ENCODE measurements around the gene RPGRIP1. TPM values are rescaled to one million over a fixed set of nuclear protein-coding genes. Genes with fewer than 3 reads are reported as not detected.
"Not testable (repeated sequence)": the region's sequence is repeated elsewhere in the genome, so short reads cannot be mapped to it uniquely, and the experiment has no call there.

RPGRIP1 gene
- total RNA-seq, 2 experiments from 2014 or later, result 0.07 TPM; not detected in 1

DNA sequence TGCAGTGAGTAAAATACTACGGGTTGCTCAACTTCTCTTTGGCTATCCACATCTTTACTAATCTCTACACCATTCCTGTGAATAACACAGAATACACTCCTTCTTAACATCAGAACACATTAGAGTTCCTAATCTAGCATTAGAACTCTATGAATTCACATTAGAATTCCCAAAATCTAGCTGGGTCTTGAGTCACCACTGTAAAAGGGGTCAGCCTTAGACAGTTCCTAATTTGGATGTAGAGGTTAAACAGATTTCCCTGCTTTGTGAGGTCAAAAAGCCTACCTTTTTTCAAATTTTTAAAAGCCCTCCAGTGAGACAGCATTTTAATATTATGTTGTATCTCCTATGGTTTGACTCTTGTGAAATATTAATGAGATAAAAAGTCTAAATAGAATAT is 18.1 kb upstream of the RPGRIP1 start:
- Mint-ChIP-seq H3K4me3 (peak overlapping the region; percentile 100), H3K9me3 (no peaks in the 10 kb centered on the region), H3K27me3 (no peaks in the 10 kb centered on the region), H3K36me3 (peaks cover 86% of the 10 kb centered on the region), H3K4me1 (ENCODE audit: low read depth) (peaks cover 83% of the 10 kb centered on the region), H3K27ac (peak overlapping the region; percentile 43)
- intact Hi-C loops (cut with micrococcal nuclease), result loop anchor here (10.0 kb wide), 1 partner anchor 733 kb away; no protein-coding TSS in a partner anchor
- CTCF ChIA-PET, result no interaction called here
- POLR2A ChIA-PET, result interaction anchor here (0.8 to 1.6 kb wide), 2 partner anchors 11 to 1304 kb away, joined by 3 to 5 read pairs; no protein-coding TSS in a partner anchor
- no peak for DNase-seq

DNA sequence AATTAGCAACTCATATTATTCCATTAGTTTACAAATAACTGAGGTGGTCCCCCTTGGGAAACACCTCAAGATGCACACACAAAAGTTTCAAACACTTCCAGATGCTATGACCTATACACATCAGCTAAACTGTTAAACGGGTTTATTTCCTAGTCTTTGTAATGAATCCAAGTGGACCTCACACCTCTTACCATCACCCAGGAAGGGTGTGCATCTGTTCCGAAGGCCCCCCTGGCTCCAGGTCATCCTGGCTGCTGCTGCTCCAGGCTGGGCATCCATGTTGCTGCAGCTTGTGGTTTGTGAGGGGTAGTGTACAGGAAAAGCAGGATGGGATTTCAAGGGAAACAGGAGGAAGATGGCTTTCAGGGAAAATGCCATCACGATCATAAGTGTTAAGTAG is 17.5 kb upstream of the RPGRIP1 start:
- H3K27ac Mint-ChIP-seq, result peak overlapping the region; percentile 100
- H3K4me3 Mint-ChIP-seq, result peak overlapping the region; percentile 100
- no peak for DNase-seq
- H3K9me3 Mint-ChIP-seq, result no peaks in the 10 kb centered on the region
- H3K27me3 Mint-ChIP-seq, result no peaks in the 10 kb centered on the region
- intact Hi-C loops (cut with micrococcal nuclease), result loop anchor here (10.0 kb wide), 1 partner anchor 732 kb away; no protein-coding TSS in a partner anchor
- ChIA-PET CTCF (no interaction called here), POLR2A (interaction anchor here (1.6 kb wide), 1 partner anchor 12 kb away, joined by 5 read pairs; no protein-coding TSS in a partner anchor)
- H3K36me3 Mint-ChIP-seq, result peaks cover 85% of the 10 kb centered on the region
- peaks cover 80% of the 10 kb centered on the region for H3K4me1 Mint-ChIP-seq (ENCODE audit: low read depth)

- Mint-ChIP-seq H3K27me3 (no peaks in the 10 kb centered on the region), H3K4me3 (peak overlapping the region; percentile 100), H3K4me1 (ENCODE audit: low read depth) (peaks cover 70% of the 10 kb centered on the region), H3K27ac (peak overlapping the region; percentile 100), H3K36me3 (peaks cover 88% of the 10 kb centered on the region), H3K9me3 (no peaks in the 10 kb centered on the region)
- intact Hi-C loops (cut with micrococcal nuclease), result loop anchor here (1.0 to 10.0 kb wide), 6 partner anchors 8 to 731 kb away; partner anchors contain the start of gene CHD8
- POLR2A ChIA-PET, result interaction anchor here (0.8 to 3.0 kb wide), 5 partner anchors 9 to 214 kb away, joined by 3 to 12 read pairs (median 5); partner anchors contain the start of genes RAB2B and TOX4
- CTCF ChIA-PET, result interaction anchor here (1.6 kb wide), 1 partner anchor 32 kb away, joined by 4 read pairs; no protein-coding TSS in a partner anchor
- no peak for DNase-seq
Measured at GRCh38 chr14:21263284-21264024, 16.4 kb upstream of the RPGRIP1 start.

DNA sequence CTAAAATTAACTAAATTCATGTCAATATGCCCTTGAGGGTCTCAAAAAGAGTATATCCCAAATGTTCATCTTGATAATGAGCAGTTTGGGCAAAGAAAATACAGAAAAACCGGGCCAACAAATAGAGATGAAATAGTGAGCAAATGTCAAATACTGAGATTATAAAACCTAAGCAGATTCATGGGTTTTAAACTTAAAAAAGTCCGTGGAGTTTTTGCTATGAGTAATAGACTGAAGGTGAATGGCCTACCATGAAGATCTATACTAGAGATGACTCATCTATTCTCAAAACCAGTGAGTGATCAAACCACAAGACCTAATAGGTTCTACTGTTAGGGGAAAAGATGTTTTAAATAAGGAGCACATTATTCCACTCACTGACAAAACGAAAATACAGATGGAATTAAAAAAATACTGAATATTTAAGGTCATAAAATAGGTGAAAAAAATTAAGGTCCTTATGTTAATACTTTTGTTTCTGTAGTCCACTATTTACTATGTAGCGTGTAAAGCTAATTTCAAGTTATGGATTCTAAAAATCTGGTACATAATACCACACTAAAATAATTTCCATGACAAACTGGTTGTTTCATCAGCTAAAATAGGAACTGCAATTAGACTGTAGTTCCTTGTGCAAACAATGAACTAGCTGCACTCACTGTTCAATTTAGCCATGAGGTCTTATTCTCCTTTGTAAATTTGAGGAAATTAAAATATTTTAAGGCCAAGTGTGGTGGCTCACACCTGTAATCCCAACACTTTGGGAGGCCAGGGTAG is 15.7 kb upstream of the RPGRIP1 start:
- peaks cover 63% of the 10 kb centered on the region for H3K4me1 Mint-ChIP-seq (ENCODE audit: low read depth)
- intact Hi-C loops (cut with micrococcal nuclease), result loop anchor here (1.0 to 10.0 kb wide), 6 partner anchors 9 to 731 kb away; partner anchors contain the start of gene CHD8
- no peaks in the 10 kb centered on the region for H3K9me3 Mint-ChIP-seq
- H3K36me3 Mint-ChIP-seq, result peaks cover 88% of the 10 kb centered on the region
- peak overlapping the region; percentile 100 for H3K4me3 Mint-ChIP-seq
- DNase-seq, result no peak
- peak overlapping the region; percentile 100 for H3K27ac Mint-ChIP-seq
- ChIA-PET CTCF (interaction anchor here (0.7 to 1.6 kb wide), 2 partner anchors 33 to 52 kb away, joined by 3 to 4 read pairs; no protein-coding TSS in a partner anchor), POLR2A (interaction anchor here (0.8 to 5.1 kb wide), 12 partner anchors 8 to 1267 kb away, joined by 3 to 57 read pairs (median 7); partner anchors contain the start of genes METTL3, RAB2B, SUPT16H and TOX4)
- no peaks in the 10 kb centered on the region for H3K27me3 Mint-ChIP-seq

DNA sequence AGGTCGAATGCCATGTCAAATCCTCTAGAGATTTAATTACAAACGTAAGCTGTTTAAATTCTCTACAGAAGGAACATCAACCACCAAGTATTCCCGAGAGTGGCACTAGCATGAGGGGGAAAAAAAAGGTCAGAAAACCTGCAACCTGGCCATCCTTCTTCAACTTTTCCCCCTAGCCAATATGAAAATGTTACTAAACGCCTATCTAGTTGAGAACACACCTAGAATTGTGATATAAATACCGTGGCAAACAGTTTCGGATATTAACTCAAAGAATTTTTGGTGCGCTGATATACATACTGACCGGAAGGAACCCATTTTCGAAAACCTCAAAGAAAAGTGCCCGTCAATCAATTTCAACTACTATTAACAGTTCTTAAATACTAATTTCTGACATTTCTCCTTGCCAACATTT is 12.4 kb upstream of the RPGRIP1 start:
- H3K27ac Mint-ChIP-seq, result peak overlapping the region; percentile 100
- H3K9me3 Mint-ChIP-seq, result no peaks in the 10 kb centered on the region
- ChIA-PET POLR2A (interaction anchor here (0.7 to 5.1 kb wide), 5 partner anchors 12 to 118 kb away, joined by 3 to 57 read pairs (median 6); partner anchors contain the start of gene SUPT16H), CTCF (interaction anchor here (1.4 kb wide), 1 partner anchor 35 kb away, joined by 3 read pairs; no protein-coding TSS in a partner anchor)
- intact Hi-C loops (cut with micrococcal nuclease), result loop anchor here (5.0 to 10.0 kb wide), 5 partner anchors 165 to 1290 kb away; partner anchors contain the start of genes PIP4P1 and TMEM253
- H3K4me3 Mint-ChIP-seq, result peak overlapping the region; percentile 100
- no peaks in the 10 kb centered on the region for H3K27me3 Mint-ChIP-seq
- peaks cover 44% of the 10 kb centered on the region for H3K4me1 Mint-ChIP-seq (ENCODE audit: low read depth)
- DNase-seq, result no peak
- H3K36me3 Mint-ChIP-seq, result peaks cover 69% of the 10 kb centered on the region

DNA sequence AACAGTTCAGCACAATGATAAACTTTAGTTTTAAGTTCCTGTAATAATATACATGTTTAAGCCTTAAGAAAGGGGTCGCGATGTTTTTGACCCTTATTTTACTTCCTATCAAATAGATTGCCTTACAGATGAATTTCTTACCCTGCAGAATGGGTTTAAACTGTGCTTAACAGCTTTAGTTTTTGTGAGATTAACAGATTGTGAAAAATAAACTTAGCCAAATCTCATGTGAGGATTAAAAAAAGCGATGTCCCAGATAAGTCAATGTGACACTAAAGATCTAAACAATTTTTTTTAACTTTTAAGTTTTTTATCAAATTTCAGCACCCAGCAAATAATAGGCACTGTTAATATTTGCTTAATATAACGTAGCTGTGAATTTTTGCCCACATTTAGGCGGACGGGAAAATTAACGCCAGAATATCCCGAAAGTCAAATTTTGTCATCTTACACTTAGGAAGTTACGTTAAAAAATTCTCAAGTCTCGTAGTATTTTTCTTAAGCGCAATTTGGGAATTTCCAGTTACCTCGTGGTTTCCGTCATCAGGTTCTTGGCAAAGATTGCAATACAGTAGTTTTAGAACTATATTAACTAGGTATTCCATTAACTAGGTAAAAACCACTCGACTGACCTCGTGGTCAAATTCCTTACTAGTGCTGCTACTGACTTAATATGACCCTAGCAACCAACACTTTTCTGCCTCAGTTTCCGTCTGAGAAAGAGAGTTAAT is 11.8 kb upstream of the RPGRIP1 start:
- Mint-ChIP-seq H3K27ac (peak overlapping the region; percentile 100), H3K4me1 (ENCODE audit: low read depth) (peaks cover 38% of the 10 kb centered on the region), H3K9me3 (no peaks in the 10 kb centered on the region), H3K27me3 (no peaks in the 10 kb centered on the region), H3K4me3 (peak overlapping the region; percentile 100), H3K36me3 (peaks cover 62% of the 10 kb centered on the region)
- DNase-seq, result no peak
- ChIA-PET CTCF (interaction anchor here (1.4 kb wide), 1 partner anchor 36 kb away, joined by 3 read pairs; no protein-coding TSS in a partner anchor), POLR2A (interaction anchor here (0.6 to 5.1 kb wide), 7 partner anchors 12 to 168 kb away, joined by 3 to 57 read pairs (median 5); partner anchors contain the start of gene SUPT16H)
- intact Hi-C loops (cut with micrococcal nuclease), result loop anchor here (2.0 to 10.0 kb wide), 6 partner anchors 166 to 1289 kb away; partner anchors contain the start of genes METTL3, PIP4P1 and TMEM253

DNA sequence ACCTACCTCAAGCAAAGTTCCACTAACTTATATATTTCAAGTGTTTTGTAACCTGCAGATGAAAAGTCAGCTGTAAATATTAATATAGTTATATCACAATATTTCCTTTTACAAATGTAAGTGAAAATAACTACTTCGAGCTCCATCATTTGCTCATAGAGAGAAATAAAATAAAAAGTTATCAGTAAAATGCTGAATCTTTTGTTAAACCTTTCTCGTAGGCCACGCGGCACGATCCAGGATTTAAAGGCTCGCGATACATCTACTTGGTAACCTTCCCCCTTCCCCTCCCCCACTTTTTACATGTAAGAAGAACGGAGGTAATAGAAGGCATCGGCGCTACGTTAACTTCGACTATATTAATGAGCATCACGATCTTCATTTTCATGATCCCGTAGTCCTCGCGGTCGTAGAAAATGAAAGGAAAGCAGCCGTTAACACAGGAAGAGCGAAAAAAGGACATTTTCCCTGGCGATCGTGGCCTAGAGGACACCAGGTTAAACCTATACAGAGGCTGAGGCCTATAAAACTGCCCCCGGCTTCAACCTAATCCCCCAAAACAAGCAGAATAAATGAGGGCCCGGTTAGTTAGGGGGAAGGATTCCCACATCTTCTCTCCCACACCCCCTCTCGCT is 11.1 kb upstream of the RPGRIP1 start:
- H3K27me3 Mint-ChIP-seq, result no peaks in the 10 kb centered on the region
- no peaks in the 10 kb centered on the region for H3K9me3 Mint-ChIP-seq
- H3K4me1 Mint-ChIP-seq (ENCODE audit: low read depth), result peaks cover 31% of the 10 kb centered on the region
- ChIA-PET POLR2A (interaction anchor here (1.0 to 5.1 kb wide), 3 partner anchors 13 to 116 kb away, joined by 3 to 57 read pairs (median 6); partner anchors contain the start of gene SUPT16H), CTCF (interaction anchor here (1.4 kb wide), 1 partner anchor 36 kb away, joined by 3 read pairs; no protein-coding TSS in a partner anchor)
- peak overlapping the region; percentile 100 for H3K4me3 Mint-ChIP-seq
- H3K27ac Mint-ChIP-seq, result peak overlapping the region; percentile 100
- intact Hi-C loops (cut with micrococcal nuclease), result loop anchor here (1.0 to 10.0 kb wide), 10 partner anchors 40 to 1289 kb away; partner anchors contain the start of genes CHD8, METTL3, PIP4P1 and SUPT16H
- peaks cover 56% of the 10 kb centered on the region for H3K36me3 Mint-ChIP-seq
- peak; percentile 50 for DNase-seq

GRCh38 chr14:21269252-21270046 is 10.4 kb upstream of the RPGRIP1 start, which contains the start of gene HNRNPC:
Gene HNRNPC (minus strand): TSS chr14:21269442. CDS start chr14:21234193, 35,249 bp downstream.
- peaks cover 48% of the 10 kb centered on the region for H3K36me3 Mint-ChIP-seq

GRCh38 chr14:21272661-21273060 is 7.2 kb upstream of the RPGRIP1 start:
- H3K27ac Mint-ChIP-seq; POLR2A ChIA-PET; H3K4me1 Mint-ChIP-seq (ENCODE audit: low read depth): not testable (repeated sequence)

More at GRCh38 chr14:21269252-21270046, 10.4 kb upstream of the RPGRIP1 start, which contains the start of gene HNRNPC:
- no peaks in the 10 kb centered on the region for H3K27me3 Mint-ChIP-seq
- H3K4me3 Mint-ChIP-seq, result peak within 1 kb of the TSS; percentile 100
- intact Hi-C loops (cut with micrococcal nuclease), result loop anchor here (1.0 to 10.0 kb wide), 10 partner anchors 39 to 1288 kb away; partner anchors contain the start of genes CHD8, METTL3, PIP4P1 and SUPT16H
- no peaks in the 10 kb centered on the region for H3K9me3 Mint-ChIP-seq
- ChIA-PET POLR2A (interaction anchor here (0.5 to 5.1 kb wide), 4 partner anchors 13 to 485 kb away, joined by 3 to 57 read pairs (median 4); partner anchors contain the start of gene SUPT16H), CTCF (no interaction called here)
- peak within 1 kb of the TSS; percentile 100 for H3K27ac Mint-ChIP-seq
- peak; percentile 100 for DNase-seq
- peaks cover 24% of the 10 kb centered on the region for H3K4me1 Mint-ChIP-seq (ENCODE audit: low read depth)

More at GRCh38 chr14:21272661-21273060, 7.2 kb upstream of the RPGRIP1 start:
- H3K4me3 Mint-ChIP-seq; H3K9me3 Mint-ChIP-seq; intact Hi-C loops (cut with micrococcal nuclease); DNase-seq; H3K27me3 Mint-ChIP-seq; CTCF ChIA-PET: not testable (repeated sequence)
- H3K36me3 Mint-ChIP-seq, result peaks cover 19% of the 10 kb centered on the region

Data from activated CD4-positive, alpha-beta memory T cell treated with anti-CD3 and anti-CD28 coated beads for 36 hours (primary cell).